DMS53 (cell line): ENCODE data around the gene XYLT1.

ENCODE experiments used
- DNase-seq: peaks from one replicate; lab custom pipeline; 2025; lab: John Stamatoyannopoulos, UW

Gene XYLT1

GRCh38 chr16:17098685-17099084, 372.1 kb downstream of the XYLT1 start:
- DNase-seq = no peak

DNA sequence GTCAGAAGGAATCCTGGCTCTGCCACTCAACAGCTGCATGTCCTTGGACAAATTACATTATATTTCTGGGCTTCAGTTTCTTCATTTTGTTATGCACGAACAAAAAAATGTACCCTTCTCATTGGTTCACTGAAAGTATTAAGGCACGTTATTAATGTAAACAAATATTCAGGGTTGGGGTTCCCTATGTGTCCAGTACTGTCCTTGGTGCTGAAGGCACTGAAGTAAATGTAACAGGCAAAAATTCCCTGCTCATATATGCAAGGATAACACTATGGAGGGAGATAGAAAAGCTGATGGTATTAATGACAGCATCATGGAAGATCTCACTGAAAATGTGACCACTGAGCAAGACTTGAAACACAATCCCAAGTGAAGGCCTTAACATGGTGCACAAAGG, 386.6 kb downstream of the XYLT1 start:
- DNase-seq = no peak

- DNase-seq = no peak
Measured at GRCh38 chr16:17083628-17084027, 387.1 kb downstream of the XYLT1 start.

DNA sequence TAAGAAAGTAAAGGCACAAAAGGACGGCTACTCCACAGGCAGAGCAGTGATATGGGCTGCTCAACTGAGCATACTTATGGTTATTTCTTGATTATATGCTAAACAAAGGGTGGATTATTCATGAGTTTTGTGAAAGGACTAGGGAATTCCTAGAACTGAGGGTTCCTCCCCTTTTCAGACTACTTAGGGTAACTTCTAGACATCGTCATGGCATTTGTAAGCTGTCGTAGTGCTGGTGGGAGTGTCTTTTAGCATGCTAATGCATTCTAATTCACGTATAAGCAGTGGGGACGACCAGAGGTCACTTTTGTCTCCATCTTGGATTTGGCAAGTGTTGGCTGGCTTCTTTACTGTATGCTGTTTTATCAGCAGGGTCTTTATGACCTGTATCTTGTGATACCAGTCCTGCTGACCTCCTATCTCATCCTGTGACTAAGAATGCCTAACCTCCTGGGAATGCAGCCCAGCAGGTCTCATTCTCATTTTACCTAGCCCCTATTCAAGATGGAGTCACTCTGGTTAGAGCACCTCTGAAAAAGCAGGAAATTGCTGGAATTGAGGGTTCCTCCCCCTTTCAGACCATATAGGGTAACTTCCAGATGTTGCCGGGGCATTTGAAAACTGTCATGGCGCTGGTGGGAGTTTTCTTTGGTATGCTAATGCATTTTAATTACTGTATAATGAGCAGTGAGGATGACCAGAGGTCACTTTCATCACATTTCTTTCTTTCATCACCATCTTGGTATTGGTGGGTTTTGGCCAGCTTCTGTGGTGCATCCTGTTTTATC, 388.5 kb downstream of the XYLT1 start:
- no peak for DNase-seq

DNA sequence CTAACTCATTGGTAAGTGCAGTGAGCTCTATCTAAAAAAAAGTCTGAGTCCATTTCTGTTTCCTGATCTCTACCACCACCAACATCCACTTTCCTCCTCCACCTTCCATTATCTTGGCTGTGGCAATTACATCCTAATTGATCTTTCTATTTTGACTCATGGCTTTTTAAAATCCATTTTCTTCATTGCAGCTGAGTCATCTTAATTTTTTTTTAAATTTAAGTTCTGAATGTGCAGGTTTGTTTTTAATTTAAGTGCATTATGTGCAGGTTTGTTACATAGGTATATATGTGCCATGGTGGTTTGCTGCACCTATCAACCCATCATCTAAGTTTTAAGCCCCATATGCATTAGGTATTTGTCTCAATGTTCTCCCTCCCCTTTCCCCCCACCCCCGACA, 390.7 kb downstream of the XYLT1 start:
- DNase-seq = no peak

DNA sequence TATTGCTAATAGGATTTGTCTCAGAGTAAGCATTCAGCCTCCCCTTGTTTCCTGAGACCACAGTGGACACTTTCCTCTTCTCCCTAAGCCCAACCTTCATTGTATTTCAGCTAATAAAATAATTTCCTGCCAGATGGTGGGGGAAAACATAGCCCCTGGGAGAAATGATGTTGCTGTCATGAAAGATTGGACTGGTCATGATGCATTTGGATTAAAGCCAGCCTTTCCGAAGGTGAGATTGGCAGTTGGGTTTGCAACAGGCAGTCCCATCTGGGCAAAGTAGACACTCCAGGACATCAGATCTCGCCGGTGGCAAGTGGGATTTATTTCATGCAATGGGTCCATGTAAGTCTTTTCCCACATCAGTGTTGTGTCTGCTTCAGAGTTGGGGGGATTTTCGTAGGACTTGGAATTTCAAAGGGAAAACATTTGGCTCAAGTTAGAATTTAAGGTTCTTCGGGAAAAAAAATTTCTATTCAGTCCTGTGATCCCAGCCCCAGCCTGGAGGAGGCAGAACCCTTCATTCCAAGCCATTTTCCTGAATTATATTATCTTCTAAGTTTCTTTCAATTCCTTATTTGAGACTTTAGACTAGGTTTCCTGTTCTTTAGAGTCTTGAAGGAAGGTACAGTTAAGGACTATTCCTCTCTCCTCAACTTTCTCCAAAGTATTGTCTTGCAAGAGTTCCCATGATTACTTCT, 391.7 kb downstream of the XYLT1 start:
- DNase-seq = no peak

GRCh38 chr16:17076818-17077498, 393.8 kb downstream of the XYLT1 start:
- no peak for DNase-seq

DNA sequence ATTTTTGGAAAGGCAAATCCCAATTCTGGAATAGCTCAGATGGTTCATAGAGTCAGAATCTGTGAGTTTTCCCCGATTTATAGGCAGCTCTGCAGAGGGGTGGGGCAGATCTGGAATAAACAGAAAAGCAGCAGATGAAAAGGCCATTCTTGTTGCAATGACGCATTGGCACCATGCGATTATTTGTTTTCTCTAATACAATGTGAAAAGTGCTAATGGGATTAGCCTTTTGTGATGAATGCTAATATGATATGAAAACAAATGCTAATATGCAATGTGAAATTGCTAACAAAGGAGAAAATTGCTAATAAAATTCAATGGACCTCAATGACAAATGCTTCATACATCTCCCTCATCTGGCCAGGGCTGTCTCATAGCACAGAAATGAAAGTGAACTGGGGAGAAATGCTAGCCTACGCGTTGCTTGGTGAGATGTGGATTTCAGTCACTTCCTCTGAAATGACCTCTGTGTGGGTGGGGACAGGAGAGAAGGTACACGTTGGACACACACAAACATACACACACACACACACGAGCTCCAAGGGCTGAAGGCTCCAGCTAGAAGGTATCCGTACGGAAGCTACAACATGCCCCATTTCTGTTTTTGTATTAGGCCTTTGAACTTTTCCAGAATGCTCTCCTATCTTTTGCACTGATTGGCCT, 394.5 kb downstream of the XYLT1 start:
- no peak for DNase-seq

GRCh38 chr16:17072104-17072503, 398.7 kb downstream of the XYLT1 start:
- no peak for DNase-seq

DNA sequence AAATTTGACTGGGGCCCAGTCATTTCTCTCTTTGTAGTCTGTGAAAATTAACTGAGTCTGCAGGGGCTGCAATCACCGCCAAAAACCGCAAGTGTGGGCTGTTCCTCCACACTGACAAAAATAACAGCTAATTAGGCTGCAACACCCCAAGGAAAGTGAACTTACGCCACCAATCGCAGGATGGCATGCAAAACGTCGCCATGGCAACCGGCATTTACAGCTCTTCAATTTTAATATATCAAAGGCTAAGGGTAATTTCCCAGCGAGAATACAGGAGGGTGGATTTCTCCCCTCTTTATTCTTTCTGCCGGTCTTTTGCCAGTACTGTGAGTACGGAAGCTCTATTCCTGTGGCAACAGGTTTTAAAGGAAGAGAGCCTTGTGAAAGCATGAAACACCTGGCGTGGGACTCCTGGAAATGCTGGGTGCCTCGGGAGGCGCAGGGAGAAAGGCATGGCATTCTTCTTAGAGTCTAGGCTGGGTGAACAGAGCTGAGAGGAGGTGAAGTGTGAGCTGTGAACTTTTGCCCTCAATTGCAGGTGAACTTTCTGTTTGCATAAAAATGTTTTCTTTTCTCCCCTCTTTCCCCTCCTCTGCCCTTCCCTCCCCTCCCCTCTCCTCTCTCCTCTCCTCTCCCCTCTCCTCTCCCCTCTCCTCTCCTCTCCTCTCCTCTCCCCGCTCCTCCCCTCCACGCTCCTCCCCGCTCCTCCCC, 399.7 kb downstream of the XYLT1 start:
- DNase-seq = peak; percentile 29

GRCh38 chr16:17069681-17070080, 401.1 kb downstream of the XYLT1 start:
- DNase-seq = no peak

- DNase-seq = no peak
Measured at GRCh38 chr16:17068524-17068923, 402.2 kb downstream of the XYLT1 start.

DNA sequence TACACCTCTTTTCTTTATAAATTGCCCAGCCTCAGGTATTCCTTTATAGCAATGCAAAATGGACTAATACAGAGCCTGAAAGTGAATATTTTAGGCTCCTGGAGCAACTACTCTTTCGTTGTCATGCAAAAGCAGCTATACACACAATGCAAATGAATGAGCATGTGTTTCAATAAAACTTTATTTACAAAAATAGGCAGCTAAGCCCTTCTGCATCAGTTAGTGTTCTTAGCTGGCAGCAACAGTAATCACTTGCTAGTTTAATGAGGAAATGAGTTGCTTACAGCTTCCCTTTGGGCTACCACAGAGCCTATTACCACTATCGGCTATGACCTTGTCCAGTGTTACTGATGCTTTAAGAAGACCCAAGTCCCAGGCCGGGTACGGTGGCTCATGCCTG, 402.9 kb downstream of the XYLT1 start:
- no peak for DNase-seq

- no peak for DNase-seq
Measured at GRCh38 chr16:17063201-17064139, 407.3 kb downstream of the XYLT1 start.

DNA sequence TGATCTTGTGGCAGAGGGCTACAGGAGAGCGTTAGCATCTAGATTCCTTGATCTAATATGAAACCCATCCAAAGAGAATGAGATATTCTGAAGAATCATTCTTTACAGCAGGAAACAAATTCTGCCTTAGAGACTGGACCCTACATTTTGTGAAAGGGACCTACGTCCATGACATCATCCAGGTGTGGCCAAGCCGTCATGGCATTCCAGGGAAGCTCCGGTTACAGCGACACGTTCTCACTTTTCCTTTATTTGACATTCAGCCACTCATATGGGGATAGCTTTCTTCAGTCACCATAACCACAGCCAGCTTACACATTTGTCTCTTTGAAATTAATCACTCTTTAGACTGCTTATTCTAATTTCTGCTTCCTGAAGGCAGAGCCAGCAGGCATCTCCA, 408.1 kb downstream of the XYLT1 start:
- DNase-seq = no peak

- DNase-seq = no peak
Measured at GRCh38 chr16:17061326-17061725, 409.4 kb downstream of the XYLT1 start.

DNA sequence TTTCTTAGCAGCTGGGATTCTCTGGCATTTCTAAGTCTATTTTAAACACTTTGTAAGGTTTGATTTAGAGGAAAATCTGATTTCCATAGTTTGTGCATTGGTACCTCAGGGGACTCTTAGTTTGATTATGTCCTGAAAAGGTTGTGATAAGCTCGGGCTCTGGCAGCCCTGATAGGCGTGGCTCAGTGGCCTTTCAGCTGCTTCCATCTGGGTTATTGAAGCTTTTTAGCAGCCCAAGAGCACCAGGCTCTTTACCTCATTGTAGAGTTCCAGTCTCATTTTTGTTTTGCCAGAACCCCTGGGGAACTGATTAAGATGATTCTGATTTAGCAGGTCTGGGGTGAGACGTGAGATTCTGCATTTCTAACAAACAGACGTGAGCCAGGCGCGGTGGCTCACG, 412.3 kb downstream of the XYLT1 start:
- DNase-seq = no peak

- DNase-seq = no peak
Measured at GRCh38 chr16:17056666-17057065, 414.1 kb downstream of the XYLT1 start.

DNA sequence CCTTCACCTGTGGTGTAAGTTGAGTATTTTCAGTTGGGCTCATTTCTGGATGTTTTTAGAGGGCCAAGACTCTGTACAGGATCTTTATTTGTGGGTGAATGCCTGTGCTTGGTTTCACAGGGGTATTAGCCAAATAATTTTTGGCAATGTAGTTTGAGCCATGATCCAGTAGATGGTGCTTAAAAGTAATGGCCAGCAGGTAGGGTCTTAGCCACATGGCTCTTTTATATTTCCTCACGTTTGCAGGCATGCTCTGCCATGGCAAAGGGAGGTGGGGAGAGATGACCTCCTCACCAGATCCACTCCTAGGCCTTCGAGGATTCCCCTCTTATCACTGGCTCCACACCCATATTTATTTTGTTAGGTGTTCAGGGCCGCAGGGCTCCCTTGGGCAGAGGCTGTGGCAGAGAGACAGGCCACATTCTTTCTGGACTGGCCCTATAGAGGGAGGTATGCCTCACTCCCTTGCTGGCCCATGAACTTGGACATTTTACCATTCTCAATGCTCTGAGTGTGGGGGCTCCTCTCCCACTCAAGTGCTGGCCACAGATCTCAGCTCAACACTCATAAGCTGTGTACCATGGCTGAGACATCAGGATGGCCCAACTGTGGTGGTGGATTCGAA, 417.1 kb downstream of the XYLT1 start:
- DNase-seq = no peak
